SKM-1 treated with dmso at 0.1 percent for 144 hours (cell line): ENCODE measurements around the gene ATXN3.

ENCODE experiments used
- DNase-seq: peaks from one replicate; lab custom pipeline; 2025; ENCODE audit not compliant: unreplicated experiment; lab: John Stamatoyannopoulos, UW

Gene ATXN3

DNA sequence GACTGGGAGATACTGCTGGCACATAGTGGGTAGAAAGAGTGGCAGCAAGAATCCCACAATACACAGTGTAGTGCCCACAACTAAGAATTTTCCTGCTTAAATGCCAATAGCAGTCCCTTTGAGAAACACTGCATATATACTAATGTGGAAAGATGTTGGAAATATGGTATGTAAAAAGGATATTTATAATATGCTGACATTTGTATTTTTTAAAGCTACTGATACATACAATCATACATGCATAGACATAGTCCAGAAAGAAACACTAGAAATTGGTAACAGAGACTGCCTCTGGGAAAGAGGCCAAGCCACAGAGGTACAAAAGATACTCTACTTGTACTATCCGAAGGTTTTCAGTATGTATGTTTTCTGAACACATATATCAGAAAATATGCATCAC lies 96.8 kb downstream of the ATXN3 start:
- DNase-seq, result no peak
